Esophagus muscularis mucosa (tissue), 4 donors: ENCODE results near the gene ACVR1B. TPM values are rescaled to one million over a fixed set of nuclear protein-coding genes. Genes with fewer than 3 reads are reported as not detected.

Source experiments
- DNase-seq: peaks from one replicate; pipeline ENCODE4 v3.0.0-alpha.2; 2017; ENCODE audit errors: extremely low spot score
- H3K27ac ChIP-seq, 4 donors: fragments of 200-600 bp; sonication (generic); replicated peaks in 1 of 4; 1 replicate in 3 of 4; 2 replicates in 1 of 4; pipeline ENCODE4 v1.5.1; 2016 to 2019; ENCODE audit warnings: mild to moderate bottlenecking in 1 of 4
- H3K27me3 ChIP-seq, 4 donors: fragments of 200-600 bp; sonication (generic); one replicate each; pipeline versions ENCODE4 v1.5.1 to v1.6.0; 2016 to 2019
- H3K36me3 ChIP-seq, 4 donors: fragments of 200-600 bp; sonication (generic); one replicate each; pipeline ENCODE4 v1.5.1; 2016 to 2019
- H3K4me1 ChIP-seq, 4 donors: fragments of 200-600 bp; sonication (generic); one replicate each; pipeline ENCODE4 v1.5.1; 2016 to 2019
- H3K4me3 ChIP-seq, 4 donors: fragments of 200-600 bp; sonication (generic); 1 replicate in 2 of 4; 2 replicates in 2 of 4; pipeline ENCODE4 v1.5.1; 2016 to 2019; ENCODE audit warnings: mild to moderate bottlenecking in 4 of 4, moderate library complexity in 1 of 4
- H3K9me3 ChIP-seq, 4 donors: fragments of 200-600 bp; sonication (generic); 1 replicate in 3 of 4; 2 replicates in 1 of 4; pipeline ENCODE4 v1.5.1; 2016 to 2019
- EP300 ChIP-seq: sonication (generic); formaldehyde crosslinking; IDR thresholded peaks from one replicate; pipeline ENCODE4 v1.6.1; 2017; ENCODE audit warnings: antibody characterized with exemption
- POLR2A ChIP-seq: fragments of 450-650 bp; IDR thresholded peaks from one replicate; pipeline ENCODE4 v1.6.1; 2017; ENCODE audit warnings: antibody characterized with exemption, moderate library complexity, mild to moderate bottlenecking, low read depth
- POLR2AphosphoS5 ChIP-seq, 2 donors: sonication (generic); formaldehyde crosslinking; IDR thresholded peaks; one replicate each; pipeline ENCODE4 v1.6.1; 2017; ENCODE audit warnings: antibody characterized with exemption in 2 of 2
- WGBS: methylation state at CpG from one replicate; pipeline ENCODE4 v1.1.5; 2018; 5-methylcytosine and 5-hydroxymethylcytosine counted together
- intact Hi-C: fragments of 100-400 bp; cut with DNase I; formaldehyde crosslinking; loops from one replicate; pipeline ENCODE4 v1.15.1; 2023
- total RNA-seq, 4 donors: library from RNA; depleted of rRNA; stranded (reverse); fragments of >200 nt; gene quantifications; one replicate each; pipeline versions ENCODE4 v1.1.0 to v1.2.1, GENCODE V29; 2016
- TF ChIP-seq, protein P1 (sequence below), 3 experiments: fragments of 200-600 bp in 2 of 3; fragments of 450-650 bp in 1 of 3; sonication (generic) in 2 of 3; IDR thresholded peaks; one replicate each; pipeline ENCODE4 v1.5.1; 2017 to 2019; ENCODE audit warnings: antibody characterized with exemption in 3 of 3, mild to moderate bottlenecking in 2 of 3, moderate library complexity in 1 of 3

Gene ACVR1B
- total RNA-seq, 4 donors from 2014 or later = 9.1 to 22.4 (median 13.9) TPM

DNA sequence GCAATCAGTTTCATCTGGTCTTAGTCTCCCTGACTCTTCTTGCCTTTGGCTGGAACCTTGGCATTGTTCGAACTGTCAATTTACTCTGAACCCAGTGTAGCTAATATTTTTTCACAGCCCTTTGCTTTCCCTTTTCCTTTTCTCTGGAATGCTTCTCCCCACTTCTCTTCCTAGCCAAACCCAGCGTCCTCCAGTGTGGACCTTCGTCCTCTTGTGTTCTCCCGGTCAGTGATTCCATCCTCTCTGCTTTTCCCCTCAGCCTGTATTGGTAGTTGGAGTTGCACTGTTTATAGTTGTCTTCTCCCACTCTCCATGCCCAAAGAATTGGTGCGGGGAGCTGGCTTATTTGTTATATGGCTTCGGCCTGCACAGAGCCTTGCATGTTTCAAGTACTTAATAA lies 9.4 kb downstream of the ACVR1B start:
- 91% methylated on average over 6 of the region's 6 CpGs for WGBS
- intact Hi-C loops = no loop called here
- Histone ChIP-seq H3K9me3 (no peaks in the 10 kb centered on the region), H3K4me1 (peaks cover 11 to 55% (median 50%) of the 10 kb centered on the region in 4 donors), H3K27ac (no peak overlapping the region), H3K36me3 (peaks cover 0 to 8% (median 2%) of the 10 kb centered on the region in 4 donors), H3K27me3 (no peaks in the 10 kb centered on the region), H3K4me3 (no peak overlapping the region)
- TF ChIP-seq, protein P1, sequence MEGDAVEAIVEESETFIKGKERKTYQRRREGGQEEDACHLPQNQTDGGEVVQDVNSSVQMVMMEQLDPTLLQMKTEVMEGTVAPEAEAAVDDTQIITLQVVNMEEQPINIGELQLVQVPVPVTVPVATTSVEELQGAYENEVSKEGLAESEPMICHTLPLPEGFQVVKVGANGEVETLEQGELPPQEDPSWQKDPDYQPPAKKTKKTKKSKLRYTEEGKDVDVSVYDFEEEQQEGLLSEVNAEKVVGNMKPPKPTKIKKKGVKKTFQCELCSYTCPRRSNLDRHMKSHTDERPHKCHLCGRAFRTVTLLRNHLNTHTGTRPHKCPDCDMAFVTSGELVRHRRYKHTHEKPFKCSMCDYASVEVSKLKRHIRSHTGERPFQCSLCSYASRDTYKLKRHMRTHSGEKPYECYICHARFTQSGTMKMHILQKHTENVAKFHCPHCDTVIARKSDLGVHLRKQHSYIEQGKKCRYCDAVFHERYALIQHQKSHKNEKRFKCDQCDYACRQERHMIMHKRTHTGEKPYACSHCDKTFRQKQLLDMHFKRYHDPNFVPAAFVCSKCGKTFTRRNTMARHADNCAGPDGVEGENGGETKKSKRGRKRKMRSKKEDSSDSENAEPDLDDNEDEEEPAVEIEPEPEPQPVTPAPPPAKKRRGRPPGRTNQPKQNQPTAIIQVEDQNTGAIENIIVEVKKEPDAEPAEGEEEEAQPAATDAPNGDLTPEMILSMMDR (IDR thresholded peaks at IDR 0.05) = no peak
- TF ChIP-seq EP300 (no peak), POLR2AphosphoS5 (IDR thresholded peaks at IDR 0.05) (no peak), POLR2A (no peak)
- DNase-seq = no peak

DNA sequence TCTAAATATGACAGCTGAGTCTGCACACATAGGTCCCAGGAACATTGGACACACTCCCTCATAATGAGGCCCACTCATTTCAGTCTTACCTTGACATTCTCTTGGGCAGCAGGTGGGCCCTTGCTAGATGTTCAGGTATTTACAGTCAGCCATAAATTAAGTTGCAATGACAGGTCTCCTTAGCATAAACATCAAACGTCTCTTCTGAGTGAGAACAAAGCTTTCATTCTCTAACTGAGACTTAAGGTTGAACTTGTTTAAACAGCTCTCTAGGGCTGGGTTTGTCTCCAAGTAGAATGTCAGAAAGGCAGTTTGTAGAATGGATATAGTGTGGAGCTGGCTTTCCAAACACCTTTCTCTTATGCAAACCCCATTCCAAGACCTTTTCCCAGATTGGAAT lies 10.3 kb downstream of the ACVR1B start:
- Histone ChIP-seq H3K27me3 (no peaks in the 10 kb centered on the region), H3K36me3 (peaks cover 0 to 8% (median 2%) of the 10 kb centered on the region in 4 donors), H3K4me1 (peaks cover 11 to 53% (median 46%) of the 10 kb centered on the region in 4 donors), H3K9me3 (no peaks in the 10 kb centered on the region), H3K4me3 (no peak overlapping the region), H3K27ac (peak overlapping the region in 1 of 4 donors; percentile 19)
- TF ChIP-seq EP300 = no peak
- no peak for TF ChIP-seq POLR2A
- TF ChIP-seq POLR2AphosphoS5 (IDR thresholded peaks at IDR 0.05) = no peak
- TF ChIP-seq, protein P1 (IDR thresholded peaks at IDR 0.05) = no peak
- no peak for DNase-seq
- WGBS = 0% methylated on average over 1 of the region's 1 CpG
- intact Hi-C loops = no loop called here

DNA sequence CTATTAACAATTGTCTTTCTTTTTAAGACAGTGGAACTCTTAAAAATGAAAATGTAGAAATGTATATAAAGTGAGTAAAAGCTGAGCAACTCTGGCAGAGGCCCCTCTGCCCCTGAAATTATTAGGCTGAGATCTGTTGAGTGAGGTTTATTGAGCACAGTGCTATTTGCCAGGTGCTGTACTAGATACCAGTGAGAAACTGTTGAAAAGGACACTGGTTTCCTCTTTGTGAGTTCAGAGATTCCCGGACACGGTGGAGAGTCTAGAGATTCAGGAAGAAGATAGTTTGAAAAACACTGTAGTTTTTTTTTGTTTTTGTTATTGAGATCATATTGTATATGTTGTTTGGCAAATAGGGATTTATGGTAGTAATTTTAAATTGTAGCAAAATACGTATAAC lies 11.2 kb downstream of the ACVR1B start:
- no peak for TF ChIP-seq POLR2AphosphoS5 (IDR thresholded peaks at IDR 0.05)
- DNase-seq = no peak
- no peak overlapping the region for H3K27ac ChIP-seq
- H3K27me3 ChIP-seq = no peaks in the 10 kb centered on the region
- WGBS = 76% methylated on average over 3 of the region's 3 CpGs
- H3K36me3 ChIP-seq = peaks cover 0 to 8% (median 2%) of the 10 kb centered on the region in 4 donors
- no peak overlapping the region for H3K4me3 ChIP-seq
- peaks cover 11 to 48% (median 39%) of the 10 kb centered on the region in 4 donors for H3K4me1 ChIP-seq
- intact Hi-C loops = no loop called here
- H3K9me3 ChIP-seq = no peaks in the 10 kb centered on the region

DNA sequence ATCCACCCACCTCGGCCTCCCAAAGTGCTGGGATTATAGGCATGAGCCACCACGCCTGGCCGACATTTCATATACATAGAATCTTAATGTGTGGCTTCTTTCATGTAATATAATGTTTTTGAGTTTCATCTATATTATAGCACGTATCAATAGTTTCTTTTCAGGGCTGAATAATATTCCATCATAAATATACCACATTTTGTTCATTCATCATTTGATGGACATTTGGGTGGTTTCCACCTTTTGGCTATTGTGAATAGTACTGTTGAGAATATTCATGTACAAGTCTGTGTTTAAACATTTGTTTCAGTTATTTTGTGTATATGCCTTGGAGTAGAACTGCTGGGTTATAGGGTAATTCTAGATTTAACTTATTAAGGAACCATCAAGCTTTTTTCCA lies 12.0 kb downstream of the ACVR1B start:
- WGBS = 96% methylated on average over 4 of the region's 4 CpGs
- Histone ChIP-seq H3K27me3 (no peaks in the 10 kb centered on the region), H3K9me3 (no peaks in the 10 kb centered on the region), H3K27ac (no peak overlapping the region), H3K4me1 (peaks cover 11 to 43% (median 33%) of the 10 kb centered on the region in 4 donors), H3K4me3 (no peak overlapping the region), H3K36me3 (peaks cover 0 to 8% (median 2%) of the 10 kb centered on the region in 4 donors)
- intact Hi-C loops = no loop called here
- DNase-seq = no peak
- no peak for TF ChIP-seq POLR2A
- TF ChIP-seq, protein P1 (IDR thresholded peaks at IDR 0.05) = no peak
- no peak for TF ChIP-seq POLR2AphosphoS5 (IDR thresholded peaks at IDR 0.05)
- no peak for TF ChIP-seq EP300

DNA sequence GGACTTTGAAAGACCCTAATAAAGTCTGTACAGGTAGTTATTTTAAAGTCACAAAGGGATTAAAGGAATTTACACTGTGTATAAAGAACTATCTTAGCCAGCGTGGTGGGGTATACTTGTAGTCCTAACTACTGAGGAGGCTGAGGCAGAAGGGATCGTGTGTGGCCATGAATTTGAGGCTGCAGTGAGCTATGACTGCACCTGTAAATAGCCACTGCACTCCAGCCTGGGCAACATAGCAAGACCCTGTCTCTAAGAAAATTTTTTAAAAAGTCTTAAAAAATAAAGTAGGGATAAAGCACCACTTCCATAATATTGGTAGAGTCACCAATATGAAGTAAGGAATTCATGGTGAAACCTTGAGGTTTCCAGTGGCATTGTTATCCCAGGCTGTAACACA lies 18.1 kb downstream of the ACVR1B start:
- no peaks in the 10 kb centered on the region for H3K9me3 ChIP-seq
- 94% methylated on average over 2 of the region's 2 CpGs for WGBS
- intact Hi-C loops = no loop called here
- H3K36me3 ChIP-seq = no peaks in the 10 kb centered on the region
- no peak overlapping the region for H3K4me3 ChIP-seq
- no peak overlapping the region for H3K27ac ChIP-seq
- DNase-seq = no peak
- TF ChIP-seq POLR2AphosphoS5 (IDR thresholded peaks at IDR 0.05) (no peak), POLR2A (no peak), EP300 (no peak)
- TF ChIP-seq, protein P1 (IDR thresholded peaks at IDR 0.05) = no peak
- H3K27me3 ChIP-seq = no peaks in the 10 kb centered on the region
- H3K4me1 ChIP-seq = peaks cover 38 to 46% (median 44%) of the 10 kb centered on the region in 4 donors
